ENCODE results near the gene CBL.

Gene CBL

GRCh38 chr11:119249671-119250010 is 43.5 kb downstream of the CBL start:
- TF ChIP-seq TCF12 (IDR thresholded peaks at IDR 0.05; ENCODE audit: low read depth) (no peak), TEAD4 (IDR thresholded peaks at IDR 0.05) (no peak), EP300 (IDR thresholded peaks at IDR 0.05; ENCODE audit: borderline replicate concordance) (no peak), TAF1 (IDR thresholded peaks at IDR 0.05; ENCODE audit: low read depth) (no peak), USF1 (IDR thresholded peaks at IDR 0.05) (no peak), REST (IDR thresholded peaks at IDR 0.05; ENCODE audit: low read depth) (no peak), ZBTB7A (IDR thresholded peaks at IDR 0.05; ENCODE audit: low read depth) (no peak), NFIC (IDR thresholded peaks at IDR 0.05) (no peak), FOXM1 (IDR thresholded peaks at IDR 0.05; ENCODE audit: borderline replicate concordance, low read depth) (no peak), CEBPB (IDR thresholded peaks at IDR 0.05) (no peak), RAD21 (IDR thresholded peaks at IDR 0.05; ENCODE audit: low read depth) (no peak), MAX (IDR thresholded peaks at IDR 0.05) (no peak), CREB1 (IDR thresholded peaks at IDR 0.05; ENCODE audit: low read depth) (no peak), EGR1 (IDR thresholded peaks at IDR 0.05) (no peak)

GRCh38 chr11:119251114-119251513 is 45.0 kb downstream of the CBL start:
- TF ChIP-seq TCF12 (IDR thresholded peaks at IDR 0.05; ENCODE audit: low read depth): no peak
- no peak for TF ChIP-seq YY1 (IDR thresholded peaks at IDR 0.05; ENCODE audit: low read depth)
- TF ChIP-seq ZBTB7A (IDR thresholded peaks at IDR 0.05; ENCODE audit: low read depth): no peak
- TF ChIP-seq EP300 (IDR thresholded peaks at IDR 0.05; ENCODE audit: borderline replicate concordance): no peak
- TF ChIP-seq NFIC (IDR thresholded peaks at IDR 0.05): no peak
- no peak for TF ChIP-seq USF1 (IDR thresholded peaks at IDR 0.05)
- TF ChIP-seq CREB1 (IDR thresholded peaks at IDR 0.05; ENCODE audit: low read depth): no peak

- no peak for TF ChIP-seq CEBPB (IDR thresholded peaks at IDR 0.05)
- TF ChIP-seq TCF12 (IDR thresholded peaks at IDR 0.05; ENCODE audit: low read depth): no peak
- TF ChIP-seq EP300 (IDR thresholded peaks at IDR 0.05; ENCODE audit: borderline replicate concordance): no peak
- no peak for TF ChIP-seq TAF1 (IDR thresholded peaks at IDR 0.05; ENCODE audit: low read depth)
- TF ChIP-seq TEAD4 (IDR thresholded peaks at IDR 0.05): no peak
- TF ChIP-seq USF1 (IDR thresholded peaks at IDR 0.05): no peak
- TF ChIP-seq FOXM1 (IDR thresholded peaks at IDR 0.05; ENCODE audit: borderline replicate concordance, low read depth): no peak
- no peak for TF ChIP-seq ZBTB7A (IDR thresholded peaks at IDR 0.05; ENCODE audit: low read depth)
- TF ChIP-seq REST (IDR thresholded peaks at IDR 0.05; ENCODE audit: low read depth): no peak
- no peak for TF ChIP-seq RAD21 (IDR thresholded peaks at IDR 0.05; ENCODE audit: low read depth)
- TF ChIP-seq CREB1 (IDR thresholded peaks at IDR 0.05; ENCODE audit: low read depth): no peak
- no peak for TF ChIP-seq EGR1 (IDR thresholded peaks at IDR 0.05)
- no peak for TF ChIP-seq NFIC (IDR thresholded peaks at IDR 0.05)
- no peak for TF ChIP-seq MAX (IDR thresholded peaks at IDR 0.05)
- TF ChIP-seq YY1 (IDR thresholded peaks at IDR 0.05; ENCODE audit: low read depth): no peak
Observed at GRCh38 chr11:119254239-119254638, 48.1 kb downstream of the CBL start.

GRCh38 chr11:119258180-119258579 is 52.0 kb downstream of the CBL start:
- TF ChIP-seq RAD21 (IDR thresholded peaks at IDR 0.05; ENCODE audit: low read depth): no peak
- no peak for TF ChIP-seq EGR1 (IDR thresholded peaks at IDR 0.05)
- no peak for TF ChIP-seq REST (IDR thresholded peaks at IDR 0.05; ENCODE audit: low read depth)
- no peak for TF ChIP-seq FOXM1 (IDR thresholded peaks at IDR 0.05; ENCODE audit: borderline replicate concordance, low read depth)
- TF ChIP-seq ZBTB7A (IDR thresholded peaks at IDR 0.05; ENCODE audit: low read depth): no peak
- TF ChIP-seq USF1 (IDR thresholded peaks at IDR 0.05): no peak
- no peak for TF ChIP-seq YY1 (IDR thresholded peaks at IDR 0.05; ENCODE audit: low read depth)
- TF ChIP-seq TAF1 (IDR thresholded peaks at IDR 0.05; ENCODE audit: low read depth): no peak
- no peak for TF ChIP-seq TCF12 (IDR thresholded peaks at IDR 0.05; ENCODE audit: low read depth)
- TF ChIP-seq EP300 (IDR thresholded peaks at IDR 0.05; ENCODE audit: borderline replicate concordance): no peak
- no peak for TF ChIP-seq CREB1 (IDR thresholded peaks at IDR 0.05; ENCODE audit: low read depth)
- no peak for TF ChIP-seq TEAD4 (IDR thresholded peaks at IDR 0.05)
- TF ChIP-seq CEBPB (IDR thresholded peaks at IDR 0.05): no peak
- TF ChIP-seq MAX (IDR thresholded peaks at IDR 0.05): no peak
- no peak for TF ChIP-seq NFIC (IDR thresholded peaks at IDR 0.05)

Data from Ishikawa (cell line).